ENCODE results near the gene CYP26B1. TPM values are rescaled to one million over a fixed set of nuclear protein-coding genes. Genes with fewer than 3 reads are reported as not detected.

CYP26B1 gene
- total RNA-seq, 2 experiments from 2014 or later, result not detected

- no peak overlapping the region for H3K4me3 ChIP-seq (ENCODE audit: low read depth, low read length, poor library complexity, severe bottlenecking)
- no peaks in the 10 kb centered on the region for H3K79me2 ChIP-seq (ENCODE audit: insufficient read depth, low read depth, low read length)
- H3K36me3 ChIP-seq (ENCODE audit: insufficient read depth, low read length), result no peaks in the 10 kb centered on the region
- H2AFZ ChIP-seq (ENCODE audit: low read length), result no peak overlapping the region
- no peaks in the 10 kb centered on the region for H3K9me3 ChIP-seq (ENCODE audit: low read length)
- DNase-seq (ENCODE audit: low spot score), result no peak
- H3K4me2 ChIP-seq (ENCODE audit: low read length), result no peak overlapping the region
- no peaks in the 10 kb centered on the region for H3K9me2 ChIP-seq (ENCODE audit: insufficient read depth, low read length)
- intact Hi-C loops (cut with micrococcal nuclease; ENCODE audit: unreplicated experiment), result no loop called here
- no peaks in the 10 kb centered on the region for H4K20me1 ChIP-seq (ENCODE audit: insufficient read depth, low read length)
- no peaks in the 10 kb centered on the region for H3K4me1 ChIP-seq (ENCODE audit: insufficient read depth, low read length, poor library complexity, severe bottlenecking)
- no TSS peak for BruUV-seq (replicated peaks)
- CTCF ChIA-PET (ENCODE audit: unreplicated experiment), result no interaction called here
- H3K27ac ChIP-seq (ENCODE audit: low read depth, low read length, poor library complexity, severe bottlenecking), result no peak overlapping the region
- TF ChIP-seq CTCF (conservative IDR thresholded peaks at IDR 0.05; ENCODE audit: low read length) (no peak), EZH2phosphoT487 (IDR thresholded peaks at IDR 0.05; ENCODE audit: borderline replicate concordance, low read depth, low read length) (no peak)
- POLR2A ChIA-PET, result no interaction called here
These were observed 37.8 kb downstream of the CYP26B1 start for GRCh38 chr2:72109904-72110303.

- Histone ChIP-seq H3K4me1 (ENCODE audit: insufficient read depth, low read length, poor library complexity, severe bottlenecking) (no peaks in the 10 kb centered on the region), H2AFZ (ENCODE audit: low read length) (no peak overlapping the region), H3K9me3 (ENCODE audit: low read length) (no peaks in the 10 kb centered on the region), H3K9me2 (ENCODE audit: insufficient read depth, low read length) (no peaks in the 10 kb centered on the region), H4K20me1 (ENCODE audit: insufficient read depth, low read length) (no peaks in the 10 kb centered on the region), H3K27ac (ENCODE audit: low read depth, low read length, poor library complexity, severe bottlenecking) (no peak overlapping the region), H3K36me3 (ENCODE audit: insufficient read depth, low read length) (no peaks in the 10 kb centered on the region), H3K4me2 (ENCODE audit: low read length) (no peak overlapping the region), H3K79me2 (ENCODE audit: insufficient read depth, low read depth, low read length) (no peaks in the 10 kb centered on the region), H3K4me3 (ENCODE audit: low read depth, low read length, poor library complexity, severe bottlenecking) (no peak overlapping the region)
- TF ChIP-seq CTCF (conservative IDR thresholded peaks at IDR 0.05; ENCODE audit: low read length), result no peak
- no peak for TF ChIP-seq EZH2phosphoT487 (IDR thresholded peaks at IDR 0.05; ENCODE audit: borderline replicate concordance, low read depth, low read length)
- ChIA-PET POLR2A (no interaction called here), CTCF (ENCODE audit: unreplicated experiment) (no interaction called here)
- no TSS peak for BruUV-seq (replicated peaks)
- intact Hi-C loops (cut with micrococcal nuclease; ENCODE audit: unreplicated experiment), result no loop called here
- no peak for DNase-seq (ENCODE audit: low spot score)
These were observed 38.4 kb downstream of the CYP26B1 start for GRCh38 chr2:72109291-72109690.

GRCh38 chr2:72108121-72108520 is 39.5 kb downstream of the CYP26B1 start:
- Histone ChIP-seq H3K4me3 (ENCODE audit: low read depth, low read length, poor library complexity, severe bottlenecking) (no peak overlapping the region), H3K9me3 (ENCODE audit: low read length) (no peaks in the 10 kb centered on the region), H3K36me3 (ENCODE audit: insufficient read depth, low read length) (no peaks in the 10 kb centered on the region), H4K20me1 (ENCODE audit: insufficient read depth, low read length) (no peaks in the 10 kb centered on the region), H3K9me2 (ENCODE audit: insufficient read depth, low read length) (no peaks in the 10 kb centered on the region), H3K4me2 (ENCODE audit: low read length) (no peak overlapping the region), H3K79me2 (ENCODE audit: insufficient read depth, low read depth, low read length) (no peaks in the 10 kb centered on the region), H3K4me1 (ENCODE audit: insufficient read depth, low read length, poor library complexity, severe bottlenecking) (no peaks in the 10 kb centered on the region), H2AFZ (ENCODE audit: low read length) (no peak overlapping the region), H3K27ac (ENCODE audit: low read depth, low read length, poor library complexity, severe bottlenecking) (no peak overlapping the region)
- no peak for TF ChIP-seq EZH2phosphoT487 (IDR thresholded peaks at IDR 0.05; ENCODE audit: borderline replicate concordance, low read depth, low read length)
- TF ChIP-seq CTCF (conservative IDR thresholded peaks at IDR 0.05; ENCODE audit: low read length), result no peak
- no TSS peak for BruUV-seq (replicated peaks)
- CTCF ChIA-PET (ENCODE audit: unreplicated experiment), result no interaction called here
- no peak for DNase-seq (ENCODE audit: low spot score)
- POLR2A ChIA-PET, result no interaction called here
- intact Hi-C loops (cut with micrococcal nuclease; ENCODE audit: unreplicated experiment), result no loop called here

Data from OCI-LY7 (cell line).